ENCODE measurements around the gene TRPC1. TPM values are rescaled to one million over a fixed set of nuclear protein-coding genes. Genes with fewer than 3 reads are reported as not detected.
"Not testable (repeated sequence)": the region's sequence is repeated elsewhere in the genome, so short reads cannot be mapped to it uniquely, and the experiment has no call there.

Gene TRPC1
- total and polyA plus RNA-seq, 2 experiments from 2014 or later: 7.0 to 36.6 TPM

GRCh38 chr3:142709207-142709606 lies 14.6 kb upstream of the TRPC1 start:
- no peak overlapping the region for H3K27ac ChIP-seq (ENCODE audit: low read depth)
- H2AFZ ChIP-seq: no peak overlapping the region
- DNase-seq (ENCODE audit: low spot score) (no peak), ATAC-seq (no peak)
- Mint-ChIP-seq H3K4me1 (no peaks in the 10 kb centered on the region; the same call in 2 of the 3 replicates), H3K27ac (no peak overlapping the region), H3K9me3 (no peaks in the 10 kb centered on the region), H3K36me3 (ENCODE audit: low read depth) (no peaks in the 10 kb centered on the region; the same call in 2 of the 3 replicates), H3K4me3 (no peak overlapping the region), H3K27me3 (ENCODE audit: insufficient read depth, low read depth, poor library complexity) (peaks cover under 1% of the 10 kb centered on the region)
- H4K20me1 ChIP-seq (replicated peaks; ENCODE audit: insufficient read depth): no peaks in the 10 kb centered on the region
- TF ChIP-seq NANOG (IDR thresholded peaks at IDR 0.05; ENCODE audit: borderline replicate concordance): no peak
- TF ChIP-seq JUNB (IDR thresholded peaks at IDR 0.05; ENCODE audit: unreplicated experiment): no peak
- no peak for TF ChIP-seq ETS1 (IDR thresholded peaks at IDR 0.05)
- no peak for TF ChIP-seq EZH2 (IDR thresholded peaks at IDR 0.05; ENCODE audit: low read depth, unreplicated experiment)
- TF ChIP-seq ZNF114 (CRISPR knock-in tag; IDR thresholded peaks at IDR 0.05): no peak
- no peak for TF ChIP-seq POLR2AphosphoS5 (IDR thresholded peaks at IDR 0.05; ENCODE audit: low read depth)
- TF ChIP-seq EZH2phosphoT487 (IDR thresholded peaks at IDR 0.05; ENCODE audit: unreplicated experiment): no peak
- no peak for TF ChIP-seq STAT1 (IDR thresholded peaks at IDR 0.05; ENCODE audit: unreplicated experiment)
- no peak for TF ChIP-seq ZNF331 (CRISPR knock-in tag; IDR thresholded peaks at IDR 0.05; ENCODE audit: low read depth)
- TF ChIP-seq REST (IDR thresholded peaks at IDR 0.05; ENCODE audit: unreplicated experiment): no peak
- no peaks in the 10 kb centered on the region for H3K9me2 ChIP-seq (ENCODE audit: insufficient read depth)
- no peak overlapping the region for H3K4me3 ChIP-seq
- H3K27me3 ChIP-seq (ENCODE audit: insufficient read depth): no peaks in the 10 kb centered on the region
- H3K4me2 ChIP-seq: no peak overlapping the region
- no peaks in the 10 kb centered on the region for H3K36me3 ChIP-seq (ENCODE audit: insufficient read depth)
- H3F3A ChIP-seq (replicated peaks; ENCODE audit: low read depth): no peaks in the 10 kb centered on the region
- H3K79me2 ChIP-seq (replicated peaks; ENCODE audit: insufficient read depth): no peaks in the 10 kb centered on the region
- H3K4me1 ChIP-seq (ENCODE audit: insufficient read depth): no peaks in the 10 kb centered on the region

- not testable (repeated sequence) for H3K4me3 Mint-ChIP-seq; H4K20me1 ChIP-seq (replicated peaks; ENCODE audit: insufficient read depth); H3K4me3 ChIP-seq; DNase-seq (ENCODE audit: low spot score); H3K4me1 ChIP-seq (ENCODE audit: insufficient read depth); H3K27ac Mint-ChIP-seq; H3K27me3 ChIP-seq (ENCODE audit: insufficient read depth); ATAC-seq; H3K9me2 ChIP-seq (ENCODE audit: insufficient read depth); H3K4me2 ChIP-seq; H3K4me1 Mint-ChIP-seq; H3K27me3 Mint-ChIP-seq (ENCODE audit: insufficient read depth, low read depth, poor library complexity); H3K79me2 ChIP-seq (replicated peaks; ENCODE audit: insufficient read depth); H3K36me3 ChIP-seq (ENCODE audit: insufficient read depth); H3K27ac ChIP-seq (ENCODE audit: low read depth); H3K36me3 Mint-ChIP-seq (ENCODE audit: low read depth); H3F3A ChIP-seq (replicated peaks; ENCODE audit: low read depth); H3K9me3 Mint-ChIP-seq; H2AFZ ChIP-seq
Observed at GRCh38 chr3:142714882-142715281, 9.0 kb upstream of the TRPC1 start.
